HEK293 (cell line): ENCODE data around the gene ZNF831.

ENCODE experiments used
- CTCF ChIA-PET: fragments of 350-600 bp; formaldehyde crosslinking; extraction: SDS; loops from one replicate; lab custom pipeline; 2021; ENCODE audit warnings: antibody characterized with exemption; lab: Yijun Ruan, JAX
- POLR2A ChIA-PET: fragments of 300-600 bp; formaldehyde crosslinking; extraction: SDS; loops from one replicate; lab custom pipeline; 2020; ENCODE audit warnings: antibody characterized with exemption, inconsistent platforms; lab: Yijun Ruan, JAX
- H3K27ac ChIP-seq: fragments of 200-500 bp; sonication (Bioruptor generic); 2 replicates; pipeline ENCODE4 v1.5.1; 2014; ENCODE audit warnings: low read depth, low read length, control low read depth, inconsistent platforms; ENCODE audit errors: extremely low read depth
- H3K36me3 ChIP-seq, 2 experiments: fragments of 200-500 bp in 1 of 2; sonication (Bioruptor generic) in 1 of 2; 1 replicate in 1 of 2; 2 replicates in 1 of 2; pipeline ENCODE4 v1.5.1; 2014 to 2017; ENCODE audit warnings: inconsistent platforms in 2 of 2, low read length in 2 of 2; ENCODE audit not compliant: control insufficient read depth in 2 of 2, insufficient read depth in 1 of 2
- H3K4me1 ChIP-seq: fragments of 200-500 bp; sonication (Bioruptor generic); 2 replicates; pipeline ENCODE4 v1.5.1; 2014; ENCODE audit warnings: mild to moderate bottlenecking, low read length, inconsistent platforms; ENCODE audit not compliant: control insufficient read depth, insufficient read depth
- H3K4me3 ChIP-seq: 2 replicates; pipeline ENCODE4 v1.5.1; 2011; ENCODE audit warnings: low read depth, mild to moderate bottlenecking, control low read depth, low read length, moderate library complexity
- H3K9me3 ChIP-seq: fragments of 200-500 bp; sonication (Bioruptor generic); 2 replicates; pipeline ENCODE4 v1.5.1; 2014; ENCODE audit warnings: low read depth, low read length, inconsistent platforms; ENCODE audit not compliant: control insufficient read depth, insufficient read depth
- EGR2 ChIP-seq: fragments of 450-650 bp; formaldehyde crosslinking; IDR thresholded peaks from 2 replicates; pipeline ENCODE4 v1.5.1; 2016; ENCODE audit warnings: low read depth, missing biosample characterization, missing genetic modification characterization
- GLI2 ChIP-seq: fragments of 450-650 bp; formaldehyde crosslinking; IDR thresholded peaks from 2 replicates; pipeline ENCODE4; 2017; ENCODE audit warnings: missing biosample characterization, missing genetic modification characterization, low read depth, borderline replicate concordance
- GLIS1 ChIP-seq: fragments of 450-650 bp; formaldehyde crosslinking; IDR thresholded peaks from 2 replicates; pipeline ENCODE4 v1.5.1; 2016; ENCODE audit warnings: missing biosample characterization, missing genetic modification characterization
- OVOL3 ChIP-seq: fragments of 450-650 bp; formaldehyde crosslinking; IDR thresholded peaks from 2 replicates; pipeline ENCODE4 v1.5.1; 2016; ENCODE audit warnings: missing biosample characterization, missing genetic modification characterization
- PRDM1 ChIP-seq: fragments of 450-650 bp; formaldehyde crosslinking; IDR thresholded peaks from 2 replicates; pipeline ENCODE4; 2016; ENCODE audit warnings: missing biosample characterization, missing genetic modification characterization
- RBAK ChIP-seq: fragments of 450-650 bp; formaldehyde crosslinking; IDR thresholded peaks from 2 replicates; pipeline ENCODE4 v1.5.1; 2016; ENCODE audit warnings: missing biosample characterization, missing genetic modification characterization
- ZNF223 ChIP-seq: fragments of 450-650 bp; formaldehyde crosslinking; IDR thresholded peaks from 2 replicates; pipeline ENCODE4 v1.5.1; 2016; ENCODE audit warnings: missing biosample characterization, missing genetic modification characterization
- ZNF266 ChIP-seq: fragments of 450-650 bp; formaldehyde crosslinking; IDR thresholded peaks from 2 replicates; pipeline ENCODE4 v1.5.1; 2016; ENCODE audit warnings: missing biosample characterization, missing genetic modification characterization, low read depth
- ZNF292 ChIP-seq: fragments of 450-650 bp; formaldehyde crosslinking; IDR thresholded peaks from 2 replicates; pipeline ENCODE4 v1.5.1; 2016; ENCODE audit warnings: low read depth, missing biosample characterization, missing genetic modification characterization, borderline replicate concordance
- ZNF341 ChIP-seq: fragments of 450-650 bp; formaldehyde crosslinking; IDR thresholded peaks from 2 replicates; pipeline ENCODE4; 2016; ENCODE audit warnings: low read depth, missing biosample characterization, missing genetic modification characterization
- ZNF366 ChIP-seq: fragments of 450-650 bp; formaldehyde crosslinking; conservative IDR thresholded peaks from 2 replicates; pipeline ENCODE4 v1.5.1; 2016; ENCODE audit warnings: missing biosample characterization, missing genetic modification characterization
- ZNF548 ChIP-seq: fragments of 450-650 bp; formaldehyde crosslinking; IDR thresholded peaks from 2 replicates; pipeline ENCODE4 v1.5.1; 2016; ENCODE audit warnings: missing biosample characterization, missing genetic modification characterization
- ZNF596 ChIP-seq: fragments of 450-650 bp; IDR thresholded peaks from 2 replicates; pipeline ENCODE4 v1.5.0; 2018; ENCODE audit warnings: missing biosample characterization, mild to moderate bottlenecking, missing genetic modification characterization, moderate library complexity
- ZNF626 ChIP-seq: fragments of 450-650 bp; sonication (Bioruptor Pico); formaldehyde crosslinking; IDR thresholded peaks from 2 replicates; pipeline ENCODE4 v1.5.1; 2018; ENCODE audit warnings: missing biosample characterization, missing genetic modification characterization, inconsistent platforms
- ZNF670 ChIP-seq: fragments of 450-650 bp; formaldehyde crosslinking; IDR thresholded peaks from 2 replicates; pipeline ENCODE4 v1.5.1; 2016; ENCODE audit warnings: missing biosample characterization, missing genetic modification characterization, low read depth
- ZNF837 ChIP-seq: fragments of 450-650 bp; formaldehyde crosslinking; IDR thresholded peaks from 2 replicates; pipeline ENCODE4 v1.5.1; 2016; ENCODE audit warnings: missing biosample characterization, missing genetic modification characterization
- ZNF843 ChIP-seq: fragments of 450-650 bp; formaldehyde crosslinking; IDR thresholded peaks from 2 replicates; pipeline ENCODE4 v1.5.1; 2016; ENCODE audit warnings: missing biosample characterization, missing genetic modification characterization
- ZXDB ChIP-seq: fragments of 450-650 bp; formaldehyde crosslinking; IDR thresholded peaks from 2 replicates; pipeline ENCODE4 v1.5.1; 2016; ENCODE audit warnings: missing biosample characterization, missing genetic modification characterization
- TF ChIP-seq, protein P1 (sequence below): fragments of 450-650 bp; formaldehyde crosslinking; IDR thresholded peaks from 2 replicates; pipeline ENCODE4 v1.5.1; 2016; ENCODE audit warnings: missing biosample characterization, missing genetic modification characterization, low read depth
- TF ChIP-seq, protein P2 (sequence below): fragments of 450-650 bp; formaldehyde crosslinking; IDR thresholded peaks from 2 replicates; pipeline ENCODE4 v1.5.1; 2017; ENCODE audit warnings: missing biosample characterization, missing genetic modification characterization
- TF ChIP-seq, protein P3 (sequence below): fragments of 450-650 bp; formaldehyde crosslinking; IDR thresholded peaks from 2 replicates; pipeline ENCODE4 v1.5.1; 2016; ENCODE audit warnings: missing biosample characterization, missing genetic modification characterization

Gene ZNF831

DNA sequence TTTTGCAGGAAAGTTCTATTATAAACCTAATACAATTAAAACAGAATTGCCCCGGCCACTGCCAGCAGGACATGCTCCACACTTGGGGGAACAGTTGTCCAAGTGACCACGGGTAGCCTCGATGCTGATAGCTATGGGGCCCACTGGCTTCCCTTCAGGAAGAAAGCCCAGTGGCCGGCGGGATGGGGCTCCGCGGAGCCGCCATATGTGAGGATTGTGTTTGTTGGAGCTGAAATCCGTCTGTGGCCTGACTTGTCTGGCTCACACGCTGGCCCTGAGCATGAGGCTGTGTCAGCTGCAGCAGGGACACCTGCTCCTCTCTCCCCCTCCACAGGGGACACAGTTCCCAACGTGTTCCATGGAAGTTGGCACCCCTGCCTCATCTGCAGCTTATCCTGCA lies 46.6 kb downstream of the ZNF831 start:
- TF ChIP-seq PRDM1 (tag by site-specific recombination) = no peak
- no peak for TF ChIP-seq ZNF626 (tag by site-specific recombination)
- TF ChIP-seq, protein P1, sequence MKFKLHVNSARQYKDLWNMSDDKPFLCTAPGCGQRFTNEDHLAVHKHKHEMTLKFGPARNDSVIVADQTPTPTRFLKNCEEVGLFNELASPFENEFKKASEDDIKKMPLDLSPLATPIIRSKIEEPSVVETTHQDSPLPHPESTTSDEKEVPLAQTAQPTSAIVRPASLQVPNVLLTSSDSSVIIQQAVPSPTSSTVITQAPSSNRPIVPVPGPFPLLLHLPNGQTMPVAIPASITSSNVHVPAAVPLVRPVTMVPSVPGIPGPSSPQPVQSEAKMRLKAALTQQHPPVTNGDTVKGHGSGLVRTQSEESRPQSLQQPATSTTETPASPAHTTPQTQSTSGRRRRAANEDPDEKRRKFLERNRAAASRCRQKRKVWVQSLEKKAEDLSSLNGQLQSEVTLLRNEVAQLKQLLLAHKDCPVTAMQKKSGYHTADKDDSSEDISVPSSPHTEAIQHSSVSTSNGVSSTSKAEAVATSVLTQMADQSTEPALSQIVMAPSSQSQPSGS (tag by site-specific recombination) = no peak
- no peak for TF ChIP-seq ZNF670 (tag by site-specific recombination)
- TF ChIP-seq GLI2 (tag by site-specific recombination) = no peak
- no peak for TF ChIP-seq ZNF366 (tag by site-specific recombination)
- TF ChIP-seq ZNF548 (tag by site-specific recombination) = no peak
- no peak for TF ChIP-seq OVOL3 (tag by site-specific recombination)
- TF ChIP-seq ZNF341 (tag by site-specific recombination) = no peak
- TF ChIP-seq, protein P2, sequence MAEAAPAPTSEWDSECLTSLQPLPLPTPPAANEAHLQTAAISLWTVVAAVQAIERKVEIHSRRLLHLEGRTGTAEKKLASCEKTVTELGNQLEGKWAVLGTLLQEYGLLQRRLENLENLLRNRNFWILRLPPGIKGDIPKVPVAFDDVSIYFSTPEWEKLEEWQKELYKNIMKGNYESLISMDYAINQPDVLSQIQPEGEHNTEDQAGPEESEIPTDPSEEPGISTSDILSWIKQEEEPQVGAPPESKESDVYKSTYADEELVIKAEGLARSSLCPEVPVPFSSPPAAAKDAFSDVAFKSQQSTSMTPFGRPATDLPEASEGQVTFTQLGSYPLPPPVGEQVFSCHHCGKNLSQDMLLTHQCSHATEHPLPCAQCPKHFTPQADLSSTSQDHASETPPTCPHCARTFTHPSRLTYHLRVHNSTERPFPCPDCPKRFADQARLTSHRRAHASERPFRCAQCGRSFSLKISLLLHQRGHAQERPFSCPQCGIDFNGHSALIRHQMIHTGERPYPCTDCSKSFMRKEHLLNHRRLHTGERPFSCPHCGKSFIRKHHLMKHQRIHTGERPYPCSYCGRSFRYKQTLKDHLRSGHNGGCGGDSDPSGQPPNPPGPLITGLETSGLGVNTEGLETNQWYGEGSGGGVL (tag by site-specific recombination) = no peak
- Histone ChIP-seq H3K4me3 (no peak overlapping the region), H3K36me3 (no peaks in the 10 kb centered on the region), H3K9me3 (no peaks in the 10 kb centered on the region), H3K4me1 (no peaks in the 10 kb centered on the region), H3K27ac (no peak overlapping the region)
- POLR2A ChIA-PET = no interaction called here
- CTCF ChIA-PET = interaction anchor here (1.2 kb wide), 1 partner anchor 122 kb away, joined by 3 read pairs; no protein-coding TSS in a partner anchor

DNA sequence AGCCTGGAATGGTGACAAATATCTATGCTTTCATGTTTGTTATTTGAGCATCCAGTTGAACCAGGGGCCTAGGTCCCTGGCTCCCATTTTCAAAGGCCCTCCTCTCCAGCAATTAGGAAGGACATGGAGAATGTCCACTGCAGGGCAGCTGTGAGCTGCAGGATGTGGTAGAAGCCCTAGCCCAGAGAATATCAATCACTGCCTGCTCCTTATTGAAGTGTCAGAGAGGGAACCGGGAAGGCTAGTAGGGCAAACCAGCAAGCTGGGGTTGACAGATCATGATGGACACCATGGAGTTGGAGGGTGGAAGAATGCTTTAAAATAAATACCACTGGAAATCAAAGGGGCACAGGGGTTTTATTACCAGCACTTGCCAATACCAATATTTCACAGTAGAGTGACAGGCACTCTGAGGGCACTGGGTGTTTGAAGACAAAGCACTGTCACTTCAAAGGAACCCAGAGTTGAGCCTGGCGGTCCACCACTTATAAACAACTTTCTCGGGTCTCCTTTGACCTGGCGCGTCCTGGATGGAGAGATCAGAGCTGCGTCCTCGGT lies 47.7 kb downstream of the ZNF831 start:
- TF ChIP-seq GLIS1 (tag by site-specific recombination) = no peak
- no peak for TF ChIP-seq RBAK (tag by site-specific recombination)
- no peak for TF ChIP-seq ZNF266
- no peak for TF ChIP-seq ZNF292 (tag by site-specific recombination)
- no peak for TF ChIP-seq ZNF596 (tag by site-specific recombination)
- TF ChIP-seq ZNF626 (tag by site-specific recombination) = no peak
- TF ChIP-seq ZNF223 (tag by site-specific recombination) = no peak
- Histone ChIP-seq H3K9me3 (no peaks in the 10 kb centered on the region), H3K36me3 (no peaks in the 10 kb centered on the region), H3K4me3 (no peak overlapping the region), H3K4me1 (no peaks in the 10 kb centered on the region), H3K27ac (no peak overlapping the region)
- ChIA-PET POLR2A (interaction anchor here (0.7 kb wide), 1 partner anchor 202 kb away, joined by 3 read pairs; no protein-coding TSS in a partner anchor), CTCF (interaction anchor here (0.6 to 1.2 kb wide), 3 partner anchors 10 to 125 kb away, joined by 3 read pairs; no protein-coding TSS in a partner anchor)

DNA sequence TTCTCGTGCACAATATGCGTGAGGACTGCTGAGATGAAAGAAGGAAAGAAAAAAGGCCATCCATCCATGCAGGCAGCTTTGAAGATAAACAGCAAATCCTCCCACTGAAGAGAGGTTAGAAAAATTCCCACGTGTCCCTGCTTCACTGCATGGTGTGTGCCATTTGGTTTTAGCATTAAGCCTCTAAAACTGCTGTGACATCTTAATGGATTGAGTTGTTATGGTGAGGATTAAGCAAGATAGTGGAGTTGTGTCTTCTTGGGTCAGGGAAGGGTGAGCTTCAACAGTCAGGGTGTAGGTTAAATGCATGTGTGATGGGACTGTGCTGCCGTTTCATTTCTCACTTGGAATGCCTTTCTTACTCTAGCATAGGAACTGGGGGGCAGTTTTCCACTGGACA lies 50.5 kb downstream of the ZNF831 start:
- ChIA-PET CTCF (interaction anchor here (0.9 to 1.5 kb wide), 2 partner anchors 8 to 282 kb away, joined by 3 to 7 read pairs; no protein-coding TSS in a partner anchor), POLR2A (no interaction called here)
- Histone ChIP-seq H3K9me3 (no peaks in the 10 kb centered on the region), H3K4me1 (no peaks in the 10 kb centered on the region), H3K27ac (no peak overlapping the region), H3K36me3 (no peaks in the 10 kb centered on the region), H3K4me3 (no peak overlapping the region)
- TF ChIP-seq EGR2 (tag by site-specific recombination) = no peak
- TF ChIP-seq, protein P3, sequence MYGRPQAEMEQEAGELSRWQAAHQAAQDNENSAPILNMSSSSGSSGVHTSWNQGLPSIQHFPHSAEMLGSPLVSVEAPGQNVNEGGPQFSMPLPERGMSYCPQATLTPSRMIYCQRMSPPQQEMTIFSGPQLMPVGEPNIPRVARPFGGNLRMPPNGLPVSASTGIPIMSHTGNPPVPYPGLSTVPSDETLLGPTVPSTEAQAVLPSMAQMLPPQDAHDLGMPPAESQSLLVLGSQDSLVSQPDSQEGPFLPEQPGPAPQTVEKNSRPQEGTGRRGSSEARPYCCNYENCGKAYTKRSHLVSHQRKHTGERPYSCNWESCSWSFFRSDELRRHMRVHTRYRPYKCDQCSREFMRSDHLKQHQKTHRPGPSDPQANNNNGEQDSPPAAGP (tag by site-specific recombination) = no peak
- TF ChIP-seq ZXDB (tag by site-specific recombination) = no peak
- TF ChIP-seq ZNF843 (tag by site-specific recombination) = no peak
- TF ChIP-seq ZNF837 (tag by site-specific recombination) = no peak
